Thyroid gland (tissue), 4 donors: ENCODE data around the gene STUB1. TPM values are rescaled to one million over a fixed set of nuclear protein-coding genes. Genes with fewer than 3 reads are reported as not detected.

ENCODE experiments used
- DNase-seq, 2 donors: peaks; one replicate each; pipeline ENCODE4 v3.0.0-alpha.2; 2019
- H3K27ac ChIP-seq, 3 donors: fragments of 200-600 bp; sonication (generic); 1 replicate in 2 of 3; 2 replicates in 1 of 3; pipeline ENCODE4 v1.5.1; 2016 to 2019; ENCODE audit warnings: mild to moderate bottlenecking in 1 of 3, moderate library complexity in 1 of 3
- H3K27me3 ChIP-seq: fragments of 200-600 bp; sonication (generic); one replicate; pipeline ENCODE4 v1.5.1; 2019
- H3K36me3 ChIP-seq, 2 donors: fragments of 200-600 bp; sonication (generic); one replicate each; pipeline ENCODE4 v1.5.1; 2016 to 2019
- H3K4me1 ChIP-seq, 2 donors: fragments of 200-600 bp; sonication (generic); one replicate each; pipeline ENCODE4 v1.5.1; 2017 to 2019
- H3K4me3 ChIP-seq, 3 donors: fragments of 200-600 bp; sonication (generic); replicated peaks in 1 of 3; 1 replicate in 2 of 3; 2 replicates in 1 of 3; pipeline ENCODE4 v1.5.1; 2016; ENCODE audit warnings: mild to moderate bottlenecking in 1 of 3
- H3K9me3 ChIP-seq: fragments of 200-600 bp; sonication (generic); one replicate; pipeline ENCODE4 v1.5.1; 2017
- POLR2A ChIP-seq, 2 donors: fragments of 450-650 bp; IDR thresholded peaks; one replicate each; pipeline ENCODE4 v1.6.1; 2017; ENCODE audit warnings: antibody characterized with exemption in 2 of 2, mild to moderate bottlenecking in 2 of 2, moderate library complexity in 1 of 2
- WGBS, 2 donors: methylation state at CpG; one replicate each; pipeline ENCODE4 v1.1.5; 2017; 5-methylcytosine and 5-hydroxymethylcytosine counted together
- intact Hi-C: fragments of 100-400 bp; cut with DNase I; formaldehyde crosslinking; loops from one replicate; pipeline ENCODE4 v1.15.1; 2023
- total RNA-seq, 4 donors: library from RNA; depleted of rRNA; stranded (reverse); fragments of >200 nt; gene quantifications; one replicate each; pipeline ENCODE4 v1.2.3, GENCODE V29; 2016
- TF ChIP-seq, protein P1 (sequence below), 6 experiments: fragments of 200-600 bp in 3 of 6; fragments of 450-650 bp in 3 of 6; sonication (generic) in 3 of 6; IDR thresholded peaks; one replicate each; pipeline ENCODE4 v1.5.1; 2016 to 2019; ENCODE audit warnings: antibody characterized with exemption in 6 of 6, mild to moderate bottlenecking in 2 of 6, inconsistent platforms in 1 of 6, moderate library complexity in 1 of 6

STUB1 gene
- total RNA-seq, 4 donors from 2014 or later: 134 to 206 (median 162) TPM

GRCh38 chr16:707062-707538 is 26.9 kb downstream of the STUB1 start:
- TF ChIP-seq POLR2A (IDR thresholded peaks at IDR 0.05): no peak
- TF ChIP-seq, protein P1, sequence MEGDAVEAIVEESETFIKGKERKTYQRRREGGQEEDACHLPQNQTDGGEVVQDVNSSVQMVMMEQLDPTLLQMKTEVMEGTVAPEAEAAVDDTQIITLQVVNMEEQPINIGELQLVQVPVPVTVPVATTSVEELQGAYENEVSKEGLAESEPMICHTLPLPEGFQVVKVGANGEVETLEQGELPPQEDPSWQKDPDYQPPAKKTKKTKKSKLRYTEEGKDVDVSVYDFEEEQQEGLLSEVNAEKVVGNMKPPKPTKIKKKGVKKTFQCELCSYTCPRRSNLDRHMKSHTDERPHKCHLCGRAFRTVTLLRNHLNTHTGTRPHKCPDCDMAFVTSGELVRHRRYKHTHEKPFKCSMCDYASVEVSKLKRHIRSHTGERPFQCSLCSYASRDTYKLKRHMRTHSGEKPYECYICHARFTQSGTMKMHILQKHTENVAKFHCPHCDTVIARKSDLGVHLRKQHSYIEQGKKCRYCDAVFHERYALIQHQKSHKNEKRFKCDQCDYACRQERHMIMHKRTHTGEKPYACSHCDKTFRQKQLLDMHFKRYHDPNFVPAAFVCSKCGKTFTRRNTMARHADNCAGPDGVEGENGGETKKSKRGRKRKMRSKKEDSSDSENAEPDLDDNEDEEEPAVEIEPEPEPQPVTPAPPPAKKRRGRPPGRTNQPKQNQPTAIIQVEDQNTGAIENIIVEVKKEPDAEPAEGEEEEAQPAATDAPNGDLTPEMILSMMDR (IDR thresholded peaks at IDR 0.05): no peak
- H3K9me3 ChIP-seq: no peaks in the 10 kb centered on the region
- no peak overlapping the region for H3K27ac ChIP-seq
- peaks cover 0 to 9% of the 10 kb centered on the region in 2 donors for H3K4me1 ChIP-seq
- DNase-seq: no peak
- H3K36me3 ChIP-seq: no peaks in the 10 kb centered on the region
- 37 to 60% methylated on average over 4 to 7 of the region's 14 CpGs for WGBS, 2 donors
- intact Hi-C loops: loop anchor here (10.0 kb wide), 1 partner anchor 488 kb away; no protein-coding TSS in a partner anchor
- H3K27me3 ChIP-seq: peaks cover 13% of the 10 kb centered on the region
- H3K4me3 ChIP-seq: no peak overlapping the region

DNA sequence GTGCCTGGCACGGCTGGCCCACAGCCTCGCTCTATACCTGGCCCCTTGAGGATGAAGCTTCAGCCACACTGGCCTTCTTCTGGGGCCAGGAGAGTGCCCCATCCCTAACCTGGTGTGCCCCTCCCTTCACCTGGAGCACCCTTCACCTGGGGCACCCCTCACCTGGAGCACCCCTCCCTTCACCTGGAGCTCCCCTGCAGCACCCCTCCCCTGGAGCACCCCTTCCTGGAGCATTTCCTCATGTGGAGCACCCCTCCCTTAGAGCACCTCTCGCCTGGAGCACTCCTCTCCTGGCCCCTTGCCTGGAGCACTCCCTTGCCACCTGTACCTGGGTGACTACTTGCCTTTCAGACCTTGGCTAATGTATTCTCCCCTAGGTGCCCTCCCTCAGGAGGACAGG is 27.8 kb downstream of the STUB1 start:
- DNase-seq: no peak
- intact Hi-C loops: loop anchor here (10.0 kb wide), 1 partner anchor 487 kb away; no protein-coding TSS in a partner anchor

GRCh38 chr16:708959-709358 is 28.7 kb downstream of the STUB1 start:
- Histone ChIP-seq H3K4me1 (peaks cover 0 to 9% of the 10 kb centered on the region in 2 donors), H3K4me3 (no peak overlapping the region), H3K27ac (no peak overlapping the region), H3K27me3 (peaks cover 10% of the 10 kb centered on the region), H3K9me3 (no peaks in the 10 kb centered on the region), H3K36me3 (no peaks in the 10 kb centered on the region)
- no peak for DNase-seq
- intact Hi-C loops: loop anchor here (10.0 kb wide), 1 partner anchor 486 kb away; no protein-coding TSS in a partner anchor
- WGBS, 2 donors: 50 to 84% methylated on average over 2 to 4 of the region's 4 CpGs
- TF ChIP-seq, protein P1 (IDR thresholded peaks at IDR 0.05): no peak
- TF ChIP-seq POLR2A (IDR thresholded peaks at IDR 0.05): no peak

More for the DNA sequence above, 27.8 kb downstream of the STUB1 start:
- TF ChIP-seq POLR2A (IDR thresholded peaks at IDR 0.05): no peak
- Histone ChIP-seq H3K4me1 (peaks cover 0 to 9% of the 10 kb centered on the region in 2 donors), H3K27me3 (peaks cover 13% of the 10 kb centered on the region), H3K36me3 (no peaks in the 10 kb centered on the region), H3K4me3 (no peak overlapping the region), H3K27ac (no peak overlapping the region), H3K9me3 (no peaks in the 10 kb centered on the region)
- 39 to 64% methylated on average over 3 of the region's 3 CpGs for WGBS, 2 donors

DNA sequence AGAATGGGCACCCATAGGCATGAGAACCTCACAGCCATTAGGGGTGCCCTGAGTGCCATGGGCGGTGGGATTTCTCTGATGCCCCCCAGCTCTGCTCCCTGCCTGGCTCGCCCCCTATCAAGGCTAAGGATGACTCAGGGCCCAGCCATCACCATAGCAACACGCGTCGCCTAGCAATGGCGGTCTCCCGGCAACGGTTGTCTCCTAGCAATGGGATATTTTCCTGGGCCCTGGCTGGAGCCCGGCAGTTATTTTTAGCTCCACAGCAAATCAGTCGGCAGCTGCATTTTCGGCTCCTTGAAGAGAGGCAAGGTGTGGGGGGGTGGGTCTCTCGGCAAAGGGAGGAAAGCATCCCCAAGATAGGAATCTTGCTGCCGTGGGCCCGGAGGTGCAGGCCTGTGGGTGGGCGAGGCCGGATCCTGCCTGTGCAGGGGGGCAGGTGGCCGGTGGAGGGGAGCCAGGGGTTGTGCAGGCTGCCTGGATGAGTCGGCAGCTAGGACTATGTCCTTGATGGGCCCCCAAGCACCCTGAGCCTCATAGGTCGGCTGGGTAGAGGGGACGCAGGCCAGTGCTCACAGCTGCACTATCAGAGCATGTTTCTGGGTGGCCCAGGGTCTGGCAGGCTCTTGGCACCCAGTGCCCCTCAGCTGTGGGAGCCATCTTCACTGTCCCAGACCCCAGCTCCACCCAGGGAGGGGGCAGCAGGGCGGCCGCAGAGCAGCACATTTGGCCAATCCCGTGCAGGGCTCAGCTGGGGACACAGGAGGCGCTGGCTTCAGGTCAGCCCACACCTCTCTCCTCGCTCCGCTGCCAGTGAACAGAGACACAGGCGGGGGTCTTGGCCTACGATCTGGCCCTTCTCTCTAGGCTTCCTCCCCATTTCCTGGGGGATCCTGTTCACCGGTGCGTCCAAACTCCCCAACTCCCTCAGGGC is 29.6 kb downstream of the STUB1 start:
- Histone ChIP-seq H3K36me3 (no peaks in the 10 kb centered on the region), H3K27ac (no peak overlapping the region), H3K4me1 (peaks cover 5 to 16% of the 10 kb centered on the region in 2 donors), H3K9me3 (no peaks in the 10 kb centered on the region), H3K27me3 (peaks cover 6% of the 10 kb centered on the region), H3K4me3 (no peak overlapping the region)
- 28% methylated on average over 12 to 26 of the region's 30 CpGs for WGBS, 2 donors
- DNase-seq: no peak
- no peak for TF ChIP-seq POLR2A (IDR thresholded peaks at IDR 0.05)
- TF ChIP-seq, protein P1 (IDR thresholded peaks at IDR 0.05): no peak
- intact Hi-C loops: loop anchor here (2.0 to 10.0 kb wide), 3 partner anchors 75 to 485 kb away; no protein-coding TSS in a partner anchor

GRCh38 chr16:710500-711075 is 30.4 kb downstream of the STUB1 start:
- H3K4me1 ChIP-seq: peaks cover 5 to 8% of the 10 kb centered on the region in 2 donors
- 57 to 65% methylated on average over 5 of the region's 21 CpGs for WGBS, 2 donors
- no peak overlapping the region for H3K4me3 ChIP-seq
- H3K9me3 ChIP-seq: no peaks in the 10 kb centered on the region
- no peak overlapping the region for H3K27ac ChIP-seq
- no peaks in the 10 kb centered on the region for H3K36me3 ChIP-seq
- intact Hi-C loops: loop anchor here (2.0 to 10.0 kb wide), 2 partner anchors 74 to 344 kb away; no protein-coding TSS in a partner anchor
- no peak for TF ChIP-seq POLR2A (IDR thresholded peaks at IDR 0.05)
- TF ChIP-seq, protein P1 (IDR thresholded peaks at IDR 0.05): no peak
- H3K27me3 ChIP-seq: peaks cover 6% of the 10 kb centered on the region
- DNase-seq: no peak
